Glutamatergic neuron (in vitro differentiated cells): ENCODE data around the gene PLEKHB2. TPM values are rescaled to one million over a fixed set of nuclear protein-coding genes. Genes with fewer than 3 reads are reported as not detected.
"Not testable (repeated sequence)": the region's sequence is repeated elsewhere in the genome, so short reads cannot be mapped to it uniquely, and the experiment has no call there.

ENCODE experiments used
- DNase-seq: peaks from one replicate; pipeline ENCODE4 v3.0.0; 2022
- H3K27ac Mint-ChIP-seq: one replicate; pipeline ENCODE4 v1.8.0; 2020; ENCODE audit warnings: mild to moderate bottlenecking, mixed read lengths, inconsistent platforms; ENCODE audit not compliant: unreplicated experiment
- H3K27me3 Mint-ChIP-seq: one replicate; pipeline ENCODE4 v1.8.0; 2020; ENCODE audit warnings: mild to moderate bottlenecking, moderate library complexity, mixed read lengths, inconsistent platforms; ENCODE audit not compliant: unreplicated experiment
- H3K36me3 Mint-ChIP-seq: one replicate; pipeline ENCODE4 v1.8.0; 2020; ENCODE audit warnings: mild to moderate bottlenecking, mixed read lengths, inconsistent platforms; ENCODE audit not compliant: unreplicated experiment
- H3K4me1 Mint-ChIP-seq: one replicate; pipeline ENCODE4 v1.8.0; 2020; ENCODE audit warnings: mild to moderate bottlenecking, low read depth, mixed read lengths, inconsistent platforms; ENCODE audit not compliant: unreplicated experiment
- H3K4me3 Mint-ChIP-seq: one replicate; pipeline ENCODE4 v1.8.0; 2020; ENCODE audit warnings: mild to moderate bottlenecking, mixed read lengths, inconsistent platforms; ENCODE audit not compliant: unreplicated experiment
- H3K9me3 Mint-ChIP-seq: one replicate; pipeline ENCODE4 v1.8.0; 2020; ENCODE audit warnings: mild to moderate bottlenecking, moderate library complexity, mixed read lengths, inconsistent platforms; ENCODE audit not compliant: unreplicated experiment
- total RNA-seq: library from RNA; stranded (reverse); fragmentation: NEBNext Ultra II Directional; extraction: Animal tissue kit (Norgen Biotek cat#: 25700); gene quantifications from one replicate; pipeline ENCODE4 v1.2.1, GENCODE V29; 2021; ENCODE audit not compliant: unreplicated experiment
- TF ChIP-seq, protein P1 (sequence below): fragments of 200-600 bp; sonication (generic); IDR thresholded peaks from one replicate; pipeline ENCODE4 v1.5.0; 2021; ENCODE audit not compliant: partially characterized antibody, unreplicated experiment

PLEKHB2 gene
- total RNA-seq, 1 donor from 2014 or later, result 42.4 TPM

DNA sequence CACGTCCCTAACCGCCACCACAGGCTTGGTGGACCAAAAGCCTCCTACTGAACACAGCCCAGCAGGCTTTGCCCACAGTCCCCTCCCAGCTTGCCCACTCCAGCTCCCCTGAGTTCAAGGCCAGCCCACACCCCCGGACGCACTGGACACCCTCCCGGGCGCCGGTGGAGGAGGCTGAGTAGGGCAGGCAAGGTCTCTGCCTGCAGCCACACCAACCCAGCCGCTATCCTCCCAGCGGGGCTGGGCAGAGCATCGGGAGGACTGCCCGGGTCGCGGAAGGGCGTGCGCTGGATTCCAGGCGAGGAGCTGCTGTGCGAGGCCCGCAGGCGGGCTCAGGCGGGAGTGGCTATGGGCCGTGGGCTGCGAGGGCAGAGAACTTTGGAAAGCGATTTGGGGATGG lies 49.5 kb downstream of the PLEKHB2 start:
- H3K27ac Mint-ChIP-seq, result no peak overlapping the region
- peaks cover 5% of the 10 kb centered on the region for H3K4me1 Mint-ChIP-seq
- TF ChIP-seq, protein P1, sequence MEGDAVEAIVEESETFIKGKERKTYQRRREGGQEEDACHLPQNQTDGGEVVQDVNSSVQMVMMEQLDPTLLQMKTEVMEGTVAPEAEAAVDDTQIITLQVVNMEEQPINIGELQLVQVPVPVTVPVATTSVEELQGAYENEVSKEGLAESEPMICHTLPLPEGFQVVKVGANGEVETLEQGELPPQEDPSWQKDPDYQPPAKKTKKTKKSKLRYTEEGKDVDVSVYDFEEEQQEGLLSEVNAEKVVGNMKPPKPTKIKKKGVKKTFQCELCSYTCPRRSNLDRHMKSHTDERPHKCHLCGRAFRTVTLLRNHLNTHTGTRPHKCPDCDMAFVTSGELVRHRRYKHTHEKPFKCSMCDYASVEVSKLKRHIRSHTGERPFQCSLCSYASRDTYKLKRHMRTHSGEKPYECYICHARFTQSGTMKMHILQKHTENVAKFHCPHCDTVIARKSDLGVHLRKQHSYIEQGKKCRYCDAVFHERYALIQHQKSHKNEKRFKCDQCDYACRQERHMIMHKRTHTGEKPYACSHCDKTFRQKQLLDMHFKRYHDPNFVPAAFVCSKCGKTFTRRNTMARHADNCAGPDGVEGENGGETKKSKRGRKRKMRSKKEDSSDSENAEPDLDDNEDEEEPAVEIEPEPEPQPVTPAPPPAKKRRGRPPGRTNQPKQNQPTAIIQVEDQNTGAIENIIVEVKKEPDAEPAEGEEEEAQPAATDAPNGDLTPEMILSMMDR, result no peak
- H3K9me3 Mint-ChIP-seq, result peaks cover 5% of the 10 kb centered on the region
- peaks cover 2% of the 10 kb centered on the region for H3K27me3 Mint-ChIP-seq
- DNase-seq, result no peak
- no peaks in the 10 kb centered on the region for H3K36me3 Mint-ChIP-seq
- no peak overlapping the region for H3K4me3 Mint-ChIP-seq

DNA sequence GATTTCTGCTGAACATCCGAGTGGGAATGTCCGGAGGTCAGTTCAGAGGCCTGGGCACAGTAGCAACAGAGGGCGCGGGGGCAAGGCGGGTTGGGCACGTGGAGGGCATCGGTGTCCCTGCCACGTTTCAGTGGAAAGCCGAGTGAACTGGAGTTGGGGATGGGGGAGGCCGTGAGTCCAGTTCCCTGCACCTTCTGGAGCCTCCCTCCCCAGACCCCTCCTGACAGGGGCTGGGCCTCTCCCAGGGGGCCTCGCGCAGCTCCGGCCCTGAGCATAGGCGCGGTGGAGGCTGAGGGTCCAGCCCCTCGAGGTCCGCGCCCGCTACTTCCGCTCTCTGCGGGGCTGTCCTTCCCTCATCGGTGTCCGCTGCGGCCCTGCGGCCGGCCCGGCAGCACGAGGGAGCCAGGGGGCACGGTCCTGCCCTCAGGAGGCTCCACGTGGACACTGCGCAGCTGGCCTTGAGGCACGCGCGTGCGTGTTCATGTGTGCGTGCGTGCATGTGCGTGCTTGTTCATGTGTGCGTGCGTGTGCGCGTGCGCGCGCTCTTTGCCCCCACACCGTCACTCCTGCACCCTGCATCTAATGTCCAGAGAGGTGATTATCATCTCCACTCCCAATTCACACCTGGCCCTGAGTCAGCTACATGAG lies 50.2 kb downstream of the PLEKHB2 start:
- Mint-ChIP-seq H3K27me3 (peaks cover 2% of the 10 kb centered on the region), H3K9me3 (peaks cover 5% of the 10 kb centered on the region), H3K36me3 (no peaks in the 10 kb centered on the region), H3K4me1 (peaks cover 5% of the 10 kb centered on the region), H3K4me3 (no peak overlapping the region), H3K27ac (no peak overlapping the region)
- no peak for DNase-seq
- TF ChIP-seq, protein P1, result no peak

DNA sequence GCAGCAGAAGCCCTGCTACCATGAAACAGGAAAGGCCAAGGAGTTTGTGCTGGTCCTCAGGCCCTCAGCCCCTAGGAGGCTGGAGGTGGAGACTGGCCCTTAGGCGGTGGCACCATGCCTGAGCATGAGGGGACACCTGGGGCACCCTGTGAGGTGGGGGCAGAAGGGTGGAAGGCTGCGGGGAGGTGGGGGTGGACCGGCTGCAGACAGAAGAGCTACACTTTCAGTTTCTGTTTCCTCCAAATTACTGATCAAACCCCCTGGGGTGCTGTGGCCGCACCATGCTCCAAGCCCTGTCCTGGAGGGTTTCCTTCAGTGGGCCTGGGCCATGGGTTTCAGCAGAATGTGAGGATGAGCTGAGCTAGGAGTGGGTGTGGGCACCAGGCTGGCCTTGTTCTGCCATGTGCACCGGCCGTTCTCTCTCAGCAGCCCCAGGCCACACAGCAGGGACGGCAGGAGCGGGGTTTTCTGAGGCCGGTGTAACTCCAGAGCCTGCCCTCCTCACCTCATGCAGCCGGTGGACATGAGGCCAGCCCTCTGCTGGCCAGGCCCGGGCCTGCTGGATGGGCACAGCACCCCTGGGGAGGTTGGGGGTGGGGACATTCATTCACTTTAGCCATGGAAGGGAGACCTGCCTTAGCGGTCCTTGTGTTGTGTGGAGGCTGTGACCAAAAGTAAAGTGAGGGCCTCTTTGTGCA lies 51.5 kb downstream of the PLEKHB2 start:
- H3K27ac Mint-ChIP-seq, result no peak overlapping the region
- TF ChIP-seq, protein P1, result no peak
- peaks cover 2% of the 10 kb centered on the region for H3K27me3 Mint-ChIP-seq
- peaks cover 2% of the 10 kb centered on the region for H3K4me1 Mint-ChIP-seq
- H3K9me3 Mint-ChIP-seq, result peaks cover 2% of the 10 kb centered on the region
- H3K36me3 Mint-ChIP-seq, result no peaks in the 10 kb centered on the region
- no peak overlapping the region for H3K4me3 Mint-ChIP-seq
- DNase-seq, result no peak

DNA sequence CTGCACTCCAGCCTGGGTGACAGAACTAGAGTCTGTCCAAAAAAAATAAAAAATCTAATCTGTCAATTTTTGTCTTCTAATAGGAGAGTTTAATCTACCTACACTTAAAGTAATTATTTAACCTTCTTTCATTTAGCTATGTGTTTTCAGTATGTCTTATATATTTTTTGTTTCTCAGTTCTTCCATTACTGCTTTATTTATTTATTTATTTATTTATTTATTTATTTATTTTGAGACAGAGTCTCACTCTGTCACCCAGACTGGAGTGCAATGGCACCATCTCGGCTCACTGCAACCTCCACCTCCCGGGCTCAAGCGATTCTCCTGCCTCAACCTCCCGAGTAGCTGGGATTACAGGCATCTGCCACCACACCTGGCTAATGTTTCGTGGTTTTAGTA lies 60.4 kb downstream of the PLEKHB2 start:
- H3K36me3 Mint-ChIP-seq, H3K4me1 Mint-ChIP-seq, DNase-seq, H3K9me3 Mint-ChIP-seq, H3K27me3 Mint-ChIP-seq, H3K4me3 Mint-ChIP-seq, H3K27ac Mint-ChIP-seq: not testable (repeated sequence)

DNA sequence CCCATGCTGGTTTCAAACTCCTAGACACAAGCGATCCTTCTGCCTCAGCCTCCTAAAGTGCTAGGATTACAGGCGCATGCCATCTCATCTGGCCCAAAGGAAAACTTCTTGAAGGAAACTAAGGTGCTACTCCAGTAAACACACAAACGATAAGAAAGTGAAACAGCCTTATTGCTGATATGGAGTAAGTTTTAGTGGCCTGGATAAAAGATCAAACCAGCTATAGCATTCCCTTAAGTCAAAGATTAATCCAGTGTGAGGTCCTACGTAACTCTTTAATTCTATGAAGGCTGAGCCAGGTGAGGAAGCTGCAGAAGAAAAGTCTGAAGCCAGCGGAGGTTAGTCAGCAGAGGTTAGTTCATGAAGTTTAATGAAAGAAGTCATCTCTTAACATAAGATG lies 63.4 kb downstream of the PLEKHB2 start:
- DNase-seq, result no peak
- H3K9me3 Mint-ChIP-seq, result no peaks in the 10 kb centered on the region
- no peak overlapping the region for H3K4me3 Mint-ChIP-seq
- H3K4me1 Mint-ChIP-seq, result no peaks in the 10 kb centered on the region
- no peak overlapping the region for H3K27ac Mint-ChIP-seq
- TF ChIP-seq, protein P1, result no peak
- no peaks in the 10 kb centered on the region for H3K36me3 Mint-ChIP-seq
- H3K27me3 Mint-ChIP-seq, result no peaks in the 10 kb centered on the region

DNA sequence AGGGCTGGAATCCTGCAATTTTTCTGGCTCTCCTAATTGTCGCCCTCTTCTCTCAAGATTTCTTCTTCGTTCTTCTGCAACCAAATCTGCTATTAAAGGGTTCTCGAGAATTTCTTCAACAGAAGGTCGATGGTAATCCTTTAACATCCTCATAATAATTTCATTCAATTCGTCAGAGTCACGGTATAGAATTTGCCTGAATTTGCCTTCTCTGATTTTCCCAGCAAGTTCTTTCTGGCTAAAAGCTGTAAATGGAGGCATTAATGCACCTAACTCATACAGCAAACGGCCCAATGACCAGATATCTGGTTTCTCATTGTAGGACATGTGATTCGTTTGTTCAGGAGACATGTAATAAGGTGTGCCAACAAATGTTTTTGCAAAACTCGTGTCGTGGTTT lies 72.9 kb downstream of the PLEKHB2 start:
- H3K27ac Mint-ChIP-seq, H3K4me1 Mint-ChIP-seq, H3K27me3 Mint-ChIP-seq, H3K9me3 Mint-ChIP-seq, H3K4me3 Mint-ChIP-seq, H3K36me3 Mint-ChIP-seq, DNase-seq: not testable (repeated sequence)

DNA sequence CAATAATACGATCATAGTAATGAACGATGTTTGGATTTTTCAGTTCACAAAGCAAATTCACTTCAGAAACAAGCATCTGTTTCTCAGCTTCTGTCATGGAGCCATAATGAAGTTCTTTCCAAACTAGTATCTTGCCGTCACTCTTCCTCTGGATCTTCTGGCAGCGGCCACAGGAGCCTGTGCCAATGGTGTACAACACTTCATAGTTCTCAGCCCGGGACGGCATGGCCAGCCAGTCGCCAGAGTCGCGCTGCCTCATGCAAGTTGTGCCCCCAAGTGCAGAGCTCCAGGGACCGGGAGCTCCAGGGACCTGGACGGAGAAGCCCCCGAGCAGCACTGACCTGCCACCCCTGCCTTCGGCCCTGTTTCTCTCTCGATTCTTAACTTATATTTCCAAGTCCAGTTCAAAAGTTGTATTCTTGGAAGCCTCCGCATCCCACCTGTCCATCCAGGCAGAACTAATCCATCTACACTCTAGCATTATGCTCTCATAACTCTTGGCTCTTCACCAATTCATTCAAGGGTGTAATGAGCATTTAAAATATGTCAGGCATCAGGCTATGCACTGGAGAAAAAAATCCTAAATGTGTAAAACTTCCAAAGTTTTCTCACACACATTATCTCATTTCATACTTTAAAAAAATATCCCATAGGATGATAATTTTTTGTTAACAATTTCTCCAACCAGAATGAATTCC lies 73.7 kb downstream of the PLEKHB2 start:
- not testable (repeated sequence) for H3K4me3 Mint-ChIP-seq, DNase-seq, H3K27me3 Mint-ChIP-seq, H3K4me1 Mint-ChIP-seq, H3K9me3 Mint-ChIP-seq, H3K27ac Mint-ChIP-seq, H3K36me3 Mint-ChIP-seq

DNA sequence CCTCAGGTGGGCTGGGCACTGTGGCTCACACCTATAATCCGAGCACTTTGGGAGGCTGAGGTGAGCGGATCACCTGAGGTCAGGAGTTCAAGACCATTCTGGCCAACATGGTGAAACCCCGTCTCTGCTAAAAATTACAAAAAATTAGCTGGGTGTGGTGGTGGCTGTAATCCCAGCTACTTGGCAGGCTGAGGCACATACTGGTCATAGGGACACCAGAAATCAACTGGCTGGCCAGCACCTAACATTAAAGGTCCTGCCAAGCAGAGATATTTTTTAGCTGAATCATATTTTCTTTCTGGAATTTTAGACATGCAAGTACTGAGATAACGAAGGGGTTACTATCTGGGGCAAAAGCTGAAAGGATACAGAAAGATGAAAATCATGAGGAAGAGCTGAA lies 76.3 kb downstream of the PLEKHB2 start:
- H3K4me1 Mint-ChIP-seq, H3K9me3 Mint-ChIP-seq, H3K27ac Mint-ChIP-seq, H3K36me3 Mint-ChIP-seq, H3K27me3 Mint-ChIP-seq, H3K4me3 Mint-ChIP-seq, DNase-seq: not testable (repeated sequence)
